Lower leg skin (tissue), 3 donors: Measurements from ENCODE around the gene METTL24.

Experiments
- CTCF ChIP-seq, 3 donors: fragments of 450-650 bp; IDR thresholded peaks; one replicate each; pipeline ENCODE4 v1.5.1; 2016; ENCODE audit warnings: antibody characterized with exemption in 3 of 3, mild to moderate bottlenecking in 3 of 3, moderate library complexity in 2 of 3
- POLR2A ChIP-seq, 2 donors: fragments of 450-650 bp; IDR thresholded peaks; one replicate each; pipeline ENCODE4 v1.6.1; 2016 to 2017; ENCODE audit warnings: antibody characterized with exemption in 2 of 2, mild to moderate bottlenecking in 1 of 2, moderate library complexity in 1 of 2

GRCh38 chr6:110360676-110361075 lies 2.5 kb upstream of the METTL24 start:
- TF ChIP-seq CTCF (IDR thresholded peaks at IDR 0.05): no peak
- no peak for TF ChIP-seq POLR2A (IDR thresholded peaks at IDR 0.05)
